ENCODE data around the gene TRIM37. TPM values are rescaled to one million over a fixed set of nuclear protein-coding genes. Genes with fewer than 3 reads are reported as not detected.

TRIM37 gene
- 10 to 100 TPM; 21.5 to 25.0 (median 23.7) TPM for total RNA-seq (2021; fragmentation: NEBNext Ultra II Directional; extraction: Animal tissue kit (Norgen Biotek cat#: 25700))
- long read RNA-seq, full-length matches to known transcripts, result 10 of 23 reads
- long read RNA-seq, partial matches to known transcripts, result 5 of 23 reads
- long read RNA-seq, other reads (novel, unspliced or antisense), result 8 of 23 reads

DNA sequence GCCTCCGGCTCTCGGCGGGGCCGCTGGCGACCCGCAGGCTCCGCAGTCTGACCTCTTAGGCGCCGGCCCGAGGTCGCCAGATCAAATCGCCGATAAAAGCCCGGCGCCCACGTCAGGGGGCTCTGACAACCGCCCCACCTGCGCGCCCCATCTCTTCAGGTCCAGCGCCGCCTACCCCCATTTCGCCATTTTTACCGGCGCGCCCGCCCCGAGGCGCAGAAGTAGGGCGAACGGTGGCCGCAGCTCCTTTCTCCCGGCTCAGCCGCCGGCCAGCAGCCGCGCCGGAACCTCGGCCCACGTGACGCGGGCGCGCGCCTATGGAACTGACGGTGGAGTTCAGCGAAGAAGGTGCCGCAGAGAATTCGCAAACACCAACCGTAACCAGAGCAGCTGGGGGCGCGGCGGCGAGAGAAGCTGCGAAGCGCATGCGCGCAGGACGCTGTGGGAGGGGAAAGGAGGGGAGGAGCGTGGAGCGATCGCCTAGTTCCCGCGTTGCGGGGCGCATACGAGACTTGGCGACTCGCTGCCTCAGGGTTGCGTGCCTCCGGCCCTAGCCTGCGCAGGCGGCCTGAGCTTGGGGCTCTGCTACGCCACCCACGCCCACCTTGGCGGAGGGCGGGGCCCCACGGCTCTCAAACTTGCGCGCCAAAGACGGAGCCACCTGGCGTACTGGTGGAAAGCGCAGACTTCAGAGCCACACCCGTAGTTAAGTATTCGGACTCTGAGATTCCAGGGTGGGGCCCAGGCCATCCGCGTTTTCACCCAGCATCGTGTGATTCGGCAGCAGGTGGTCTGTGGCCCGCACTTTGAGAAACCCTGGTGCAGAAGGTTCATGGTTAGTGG lies at the start of gene TRIM37:
TRIM37 (minus strand) TSS at position 418 of the 843 bp plus-strand sequence. CDS start 419 bp downstream, outside the sequence.
- peaks cover 5% of the 10 kb centered on the region; the same call in 1 of the 2 replicates for H3K27me3 Mint-ChIP-seq (ENCODE audit: insufficient read depth)
- DNase-seq, result peak; percentile 98
- H3K9me3 Mint-ChIP-seq, result no peaks in the 10 kb centered on the region
- peak within 1 kb of the TSS; percentile 95 for H3K4me3 Mint-ChIP-seq
- peak; percentile 34 for TF ChIP-seq CTCF (IDR thresholded peaks at IDR 0.05)
- H3K4me1 Mint-ChIP-seq (ENCODE audit: low read depth), result peaks cover 27% of the 10 kb centered on the region
- H3K36me3 Mint-ChIP-seq (ENCODE audit: low read depth), result peaks cover 14% of the 10 kb centered on the region
- H3K27ac Mint-ChIP-seq, result peak within 1 kb of the TSS; percentile 80

DNA sequence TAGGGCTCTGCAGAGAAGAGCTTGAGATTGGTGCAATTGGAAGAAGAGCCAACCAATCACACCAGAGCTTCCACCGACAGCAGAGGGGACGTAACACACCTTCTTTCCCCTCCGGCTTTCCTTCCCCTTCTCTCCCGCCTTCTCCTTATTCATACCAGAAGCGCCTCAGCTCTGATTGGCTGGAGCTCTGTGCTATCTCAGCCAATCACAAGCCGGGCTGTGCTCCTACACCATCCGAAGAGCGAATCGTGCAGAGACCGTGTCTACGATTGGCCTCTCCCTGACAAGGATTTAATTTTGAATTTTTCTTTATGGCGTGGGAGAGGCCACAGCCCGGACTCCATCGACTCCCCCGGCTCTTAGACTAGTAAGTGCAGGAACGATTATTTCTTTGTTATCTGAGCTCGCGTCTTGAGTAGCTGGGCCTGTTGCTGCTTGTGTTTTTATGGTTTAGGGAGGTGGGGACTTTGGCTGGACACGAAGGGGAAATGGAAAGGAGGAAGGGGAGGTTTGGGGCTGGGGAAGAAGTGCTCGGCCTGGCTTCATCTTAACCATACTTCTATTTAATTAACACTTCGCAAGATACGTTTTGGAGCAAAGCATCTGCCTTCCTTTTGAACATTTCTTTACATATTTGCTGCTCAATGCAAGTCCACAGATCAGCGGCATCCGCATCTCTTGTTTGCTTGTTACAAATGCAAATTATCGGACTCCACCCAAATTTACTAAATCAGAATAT lies 48.9 kb upstream of the TRIM37 start, which contains the start of gene PRR11:
PRR11 (plus strand) TSS at position 308 of the 739 bp plus-strand sequence. CDS start 14,007 bp downstream, outside the sequence.
- Mint-ChIP-seq H3K9me3 (no peaks in the 10 kb centered on the region), H3K27me3 (ENCODE audit: insufficient read depth) (no peaks in the 10 kb centered on the region), H3K4me3 (no peak within 1 kb of the TSS), H3K36me3 (ENCODE audit: low read depth) (peaks cover 4% of the 10 kb centered on the region; the same call in 1 of the 2 replicates), H3K27ac (no peak within 1 kb of the TSS), H3K4me1 (ENCODE audit: low read depth) (peaks cover 66% of the 10 kb centered on the region)
- DNase-seq, result peak; percentile 100
- no peak for TF ChIP-seq CTCF (IDR thresholded peaks at IDR 0.05)

DNA sequence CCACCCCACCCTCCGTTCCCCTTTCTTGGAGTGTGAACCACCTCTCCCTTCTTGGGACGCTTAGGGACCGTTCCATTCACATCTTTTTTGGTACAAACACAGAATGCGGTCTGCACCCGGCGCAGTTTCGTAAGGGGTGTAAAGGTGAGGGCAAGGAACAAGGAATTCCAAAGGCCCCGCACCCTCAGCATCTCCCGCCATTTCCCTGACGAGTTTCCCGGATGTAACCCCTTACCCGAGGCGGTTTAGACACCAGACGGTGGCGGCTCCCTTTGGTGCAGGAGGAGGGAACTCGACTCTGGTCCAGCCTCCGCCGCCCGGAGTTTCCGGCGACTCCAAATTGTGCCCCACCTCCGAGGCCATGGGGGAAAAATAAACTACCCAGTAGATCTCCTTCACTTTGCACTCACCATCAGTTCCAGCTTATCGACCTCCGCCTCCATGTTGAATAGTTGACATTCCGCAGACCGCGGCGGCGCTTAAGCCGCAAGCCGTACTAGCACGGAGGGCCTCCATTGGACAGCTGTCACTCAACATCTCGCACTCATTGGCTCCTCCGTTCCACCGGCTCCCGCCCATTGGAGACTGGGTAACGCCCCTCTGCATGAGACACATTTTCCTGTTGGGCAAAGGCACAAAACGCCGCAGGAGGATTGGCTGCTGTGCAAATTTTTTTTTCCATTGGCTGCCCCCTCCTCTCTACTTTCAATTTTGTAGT lies 48.2 kb upstream of the TRIM37 start, which contains the start of gene SKA2:
SKA2 (minus strand) TSS at position 466 of the 718 bp plus-strand sequence; CDS start at position 443, 23 bp downstream.
- Mint-ChIP-seq H3K4me3 (no peak within 1 kb of the TSS), H3K4me1 (ENCODE audit: low read depth) (peaks cover 66% of the 10 kb centered on the region), H3K27ac (no peak within 1 kb of the TSS), H3K36me3 (ENCODE audit: low read depth) (peaks cover 4% of the 10 kb centered on the region; the same call in 1 of the 2 replicates), H3K27me3 (ENCODE audit: insufficient read depth) (no peaks in the 10 kb centered on the region), H3K9me3 (no peaks in the 10 kb centered on the region)
- no peak for TF ChIP-seq CTCF (IDR thresholded peaks at IDR 0.05)
- DNase-seq, result no peak

DNA sequence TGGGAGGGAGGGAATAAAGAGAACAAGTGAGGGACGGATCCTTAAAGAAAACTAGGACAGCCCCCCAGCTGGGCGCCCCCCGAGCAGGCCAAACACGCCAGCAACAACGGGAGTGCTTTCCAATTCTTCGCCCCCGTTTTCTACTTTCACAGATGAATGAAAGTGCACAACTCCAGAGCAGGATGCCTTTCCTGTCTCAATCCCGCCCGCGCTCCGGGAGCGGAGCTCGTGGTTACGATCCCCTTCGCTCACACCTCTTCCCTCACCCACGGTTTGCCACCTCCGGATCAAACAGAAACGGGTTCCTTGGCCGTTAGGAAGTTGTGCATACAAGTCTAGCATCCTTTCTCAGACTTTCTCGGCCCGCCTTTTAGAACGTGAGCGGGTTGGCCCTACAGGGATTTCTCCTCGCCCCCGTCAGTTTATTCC lies 47.6 kb upstream of the TRIM37 start:
- Mint-ChIP-seq H3K36me3 (ENCODE audit: low read depth) (peaks cover 4% of the 10 kb centered on the region; the same call in 1 of the 2 replicates), H3K9me3 (no peaks in the 10 kb centered on the region), H3K27ac (no peak overlapping the region), H3K4me1 (ENCODE audit: low read depth) (peaks cover 66% of the 10 kb centered on the region), H3K4me3 (no peak overlapping the region), H3K27me3 (ENCODE audit: insufficient read depth) (no peaks in the 10 kb centered on the region)
- DNase-seq, result no peak
- TF ChIP-seq CTCF (IDR thresholded peaks at IDR 0.05), result no peak

DNA sequence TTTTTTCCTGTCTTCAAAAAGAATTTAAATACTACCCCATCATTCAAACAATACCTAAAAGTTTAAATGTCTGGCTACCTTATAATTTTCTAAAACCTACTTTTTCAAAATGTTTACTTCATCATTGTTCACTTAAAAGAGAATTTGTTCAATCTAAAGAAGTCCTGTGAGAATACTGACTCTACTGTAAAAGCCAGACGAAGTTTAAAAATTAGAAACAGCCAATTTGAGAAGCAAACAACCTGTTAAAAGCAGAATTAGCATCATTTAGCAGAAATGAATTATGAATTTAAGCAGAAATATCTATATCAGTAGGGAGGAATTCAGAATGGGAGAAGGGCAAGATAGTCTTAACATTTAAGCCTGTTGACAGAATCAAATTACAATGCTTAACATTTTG lies 46.2 kb upstream of the TRIM37 start:
- Mint-ChIP-seq H3K27ac (no peak overlapping the region), H3K9me3 (no peaks in the 10 kb centered on the region), H3K4me1 (ENCODE audit: low read depth) (peaks cover 59% of the 10 kb centered on the region), H3K36me3 (ENCODE audit: low read depth) (peaks cover 4% of the 10 kb centered on the region; the same call in 1 of the 2 replicates), H3K27me3 (ENCODE audit: insufficient read depth) (no peaks in the 10 kb centered on the region), H3K4me3 (no peak overlapping the region)
- DNase-seq, result no peak
- no peak for TF ChIP-seq CTCF (IDR thresholded peaks at IDR 0.05)

All from HFFc6 (cell line).